ENCODE results near the gene TMEM253. TPM values are rescaled to one million over a fixed set of nuclear protein-coding genes. Genes with fewer than 3 reads are reported as not detected.
A peak's percentile ranks its signal among the peaks of the same experiment; 100 is the strongest.

The TMEM253 gene
- total and polyA plus RNA-seq, 4 donors = 0.14 to 0.25 (median 0.19) TPM; not detected in 1

- whole genome bisulfite sequencing = 84% methylated on average over 5 of the region's 5 CpGs
- Histone ChIP-seq H3K27ac (ENCODE audit: low read depth in 1 of 2, low read length in 2 of 2) (no peak overlapping the region), H3K4me3 (ENCODE audit: low read depth in 1 of 3, low read length in 3 of 3) (no peak overlapping the region), H3K9ac (ENCODE audit: low read depth in 1 of 2, low read length in 2 of 2) (no peak overlapping the region), H3K4me1 (ENCODE audit: control insufficient read depth in 4 of 4, insufficient read depth in 4 of 4, low read length in 3 of 4) (peaks cover 2 to 27% (median 19%) of the 10 kb centered on the region in 4 donors), H3K9me3 (ENCODE audit: control insufficient read depth in 4 of 4, low read length in 3 of 4) (no peaks in the 10 kb centered on the region), H3K36me3 (ENCODE audit: control insufficient read depth in 4 of 4, insufficient read depth in 3 of 4, low read depth in 1 of 4, low read length in 3 of 4) (no peaks in the 10 kb centered on the region), H3K27me3 (ENCODE audit: control insufficient read depth in 4 of 4, insufficient read depth in 4 of 4, low read length in 3 of 4) (no peaks in the 10 kb centered on the region)
- TF ChIP-seq HNF4A (conservative IDR thresholded peaks at IDR 0.05) (no peak), HNF4G (IDR thresholded peaks at IDR 0.05) (no peak), GABPA (IDR thresholded peaks at IDR 0.05 in 1 of 2, conservative IDR thresholded peaks at IDR 0.05 in 1 of 2) (no peak)
- TF ChIP-seq, protein P1, sequence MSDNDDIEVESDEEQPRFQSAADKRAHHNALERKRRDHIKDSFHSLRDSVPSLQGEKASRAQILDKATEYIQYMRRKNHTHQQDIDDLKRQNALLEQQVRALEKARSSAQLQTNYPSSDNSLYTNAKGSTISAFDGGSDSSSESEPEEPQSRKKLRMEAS (IDR thresholded peaks at IDR 0.05) = no peak
- DNase-seq (ENCODE audit: low spot score) = no peak
Observed at GRCh38 chr14:21099596-21099985, 1.3 kb upstream of the TMEM253 start.

- 91% methylated on average over 8 of the region's 8 CpGs for WGBS
- Histone ChIP-seq H3K9ac (ENCODE audit: low read depth in 1 of 2, low read length in 2 of 2) (no peak overlapping the region), H3K27me3 (ENCODE audit: control insufficient read depth in 4 of 4, insufficient read depth in 4 of 4, low read length in 3 of 4) (no peaks in the 10 kb centered on the region), H3K4me1 (ENCODE audit: control insufficient read depth in 4 of 4, insufficient read depth in 4 of 4, low read length in 3 of 4) (peaks cover 9 to 50% (median 42%) of the 10 kb centered on the region in 4 donors), H3K4me3 (ENCODE audit: low read depth in 1 of 3, low read length in 3 of 3) (no peak overlapping the region), H3K27ac (ENCODE audit: low read depth in 1 of 2, low read length in 2 of 2) (no peak overlapping the region), H3K9me3 (ENCODE audit: control insufficient read depth in 4 of 4, low read length in 3 of 4) (no peaks in the 10 kb centered on the region), H3K36me3 (ENCODE audit: control insufficient read depth in 4 of 4, insufficient read depth in 3 of 4, low read depth in 1 of 4, low read length in 3 of 4) (no peaks in the 10 kb centered on the region)
- no peak for DNase-seq (ENCODE audit: low spot score)
- TF ChIP-seq YY1 (IDR thresholded peaks at IDR 0.05) (no peak), FOXA1 (IDR thresholded peaks at IDR 0.05) (no peak), EGR1 (IDR thresholded peaks at IDR 0.05; ENCODE audit: low read depth in 2 of 2) (no peak)
Observed at GRCh38 chr14:21101802-21102413, 1.0 kb downstream of the TMEM253 start.

DNA sequence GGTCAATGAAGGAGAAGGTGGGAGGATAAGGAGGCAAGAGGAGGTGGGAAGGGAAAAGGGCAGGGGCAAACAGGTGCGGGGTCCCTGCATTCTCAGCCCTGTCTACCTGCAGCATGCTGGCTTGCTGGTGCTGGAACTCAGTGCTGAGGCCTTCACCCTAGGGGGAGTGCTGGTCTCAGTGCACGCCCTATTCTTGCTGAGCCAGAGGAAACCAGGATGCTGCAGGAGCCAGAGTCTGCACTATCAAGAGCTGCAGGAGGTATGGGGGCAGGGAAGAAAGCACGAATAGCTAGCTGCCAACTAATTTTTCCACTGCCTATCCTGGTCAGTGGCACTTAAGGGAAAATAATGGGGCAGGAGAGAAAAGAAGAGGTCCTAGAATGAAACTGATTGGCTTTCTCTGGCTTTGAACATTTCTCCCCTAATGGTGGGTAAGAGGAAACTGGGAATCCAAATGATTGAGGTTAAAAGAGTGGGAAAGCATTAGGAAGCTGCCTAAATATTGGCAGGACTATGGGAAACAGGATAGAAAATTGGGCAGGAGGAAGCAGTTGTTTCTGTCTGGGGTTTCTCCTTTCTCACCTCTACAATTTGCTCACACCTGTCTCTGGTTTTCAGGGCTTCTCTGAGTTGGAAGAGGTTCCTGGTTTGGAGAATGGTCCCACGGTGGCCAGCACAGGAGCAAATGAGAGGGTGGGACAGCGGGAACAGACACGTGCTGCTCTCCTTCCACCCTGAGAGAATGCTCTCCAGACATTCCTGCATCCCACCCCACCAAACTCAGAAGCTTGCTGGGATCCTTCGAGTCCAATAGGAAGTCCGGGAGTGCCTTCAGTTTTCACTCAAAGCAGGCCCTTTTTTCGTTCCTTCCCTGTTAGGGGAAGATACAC lies 1.9 kb downstream of the TMEM253 start:
- WGBS = 20% methylated on average over 9 of the region's 9 CpGs

More for the DNA sequence above, 1.9 kb downstream of the TMEM253 start:
- peak overlapping the region; percentile 36 to 59 (median 42) for H3K4me3 ChIP-seq (ENCODE audit: low read depth in 1 of 3, low read length in 3 of 3)
- peak overlapping the region in 1 of 2 donors; percentile 57 for H3K9ac ChIP-seq (ENCODE audit: low read depth in 1 of 2, low read length in 2 of 2)
- H3K4me1 ChIP-seq (ENCODE audit: control insufficient read depth in 4 of 4, insufficient read depth in 4 of 4, low read length in 3 of 4) = peaks cover 9 to 56% (median 46%) of the 10 kb centered on the region in 4 donors
- TF ChIP-seq ZBTB33 (IDR thresholded peaks at IDR 0.05) = no peak
- TF ChIP-seq GABPA (IDR thresholded peaks at IDR 0.05 in 1 of 2, conservative IDR thresholded peaks at IDR 0.05 in 1 of 2) = no peak
- H3K27ac ChIP-seq (ENCODE audit: low read depth in 1 of 2, low read length in 2 of 2) = peak overlapping the region; percentile 94 to 97
- no peaks in the 10 kb centered on the region for H3K36me3 ChIP-seq (ENCODE audit: control insufficient read depth in 4 of 4, insufficient read depth in 3 of 4, low read depth in 1 of 4, low read length in 3 of 4)
- H3K27me3 ChIP-seq (ENCODE audit: control insufficient read depth in 4 of 4, insufficient read depth in 4 of 4, low read length in 3 of 4) = no peaks in the 10 kb centered on the region
- H3K9me3 ChIP-seq (ENCODE audit: control insufficient read depth in 4 of 4, low read length in 3 of 4) = no peaks in the 10 kb centered on the region
- no peak for DNase-seq (ENCODE audit: low spot score)

Data from liver (tissue), 9 donors.